Epithelial cell of esophagus (primary cell): Measurements from ENCODE around the gene SHQ1.

ENCODE experiments used
- DNase-seq: peaks from one replicate; pipeline ENCODE4 v3.0.0; 2010; ENCODE audit warnings: low read depth
- H3K4me3 ChIP-seq: 2 replicates; pipeline ENCODE4 v1.5.1; 2011; ENCODE audit warnings: mild to moderate bottlenecking, low read length, control low read depth
- TF ChIP-seq, protein P1 (sequence below): IDR thresholded peaks from 2 replicates; pipeline ENCODE4 v1.5.1; 2011; ENCODE audit warnings: low read depth, mild to moderate bottlenecking, low read length, control low read depth, inconsistent platforms; ENCODE audit not compliant: insufficient read depth; ENCODE audit errors: missing control alignments

The SHQ1 gene

DNA sequence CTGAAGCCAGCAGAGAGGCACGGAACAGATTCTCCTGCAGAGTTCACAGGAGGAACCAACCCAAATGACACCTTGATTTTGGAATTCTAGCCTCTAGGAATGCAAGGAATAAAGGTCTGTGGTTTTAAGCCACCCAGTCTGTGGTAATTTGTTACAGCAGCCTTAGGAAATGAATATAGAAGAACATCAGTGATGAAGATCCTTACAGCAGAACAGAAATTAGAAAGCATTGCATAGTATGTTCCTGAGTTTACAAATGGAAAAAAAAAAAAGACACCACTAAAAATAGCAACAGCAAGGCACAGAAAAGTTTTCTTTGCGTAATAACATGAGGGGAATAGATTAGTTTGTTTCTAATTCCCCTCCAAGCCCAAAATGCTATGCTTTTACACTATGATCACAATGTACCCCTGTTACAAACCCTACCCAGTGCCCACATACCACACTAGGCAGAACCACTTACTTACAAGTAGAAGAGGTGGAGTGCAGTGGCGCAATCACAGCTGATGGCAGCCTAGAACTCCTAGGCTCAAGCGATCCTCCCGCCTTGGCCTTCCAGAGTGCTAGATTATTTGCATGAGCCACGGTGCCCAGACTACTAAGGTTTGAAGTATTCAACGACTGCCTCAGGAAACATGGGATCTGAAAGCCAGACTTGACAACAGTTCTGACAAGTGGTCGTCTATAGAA lies 84.3 kb downstream of the SHQ1 start:
- H3K4me3 ChIP-seq, result no peak overlapping the region
- no peak for DNase-seq
- TF ChIP-seq, protein P1, sequence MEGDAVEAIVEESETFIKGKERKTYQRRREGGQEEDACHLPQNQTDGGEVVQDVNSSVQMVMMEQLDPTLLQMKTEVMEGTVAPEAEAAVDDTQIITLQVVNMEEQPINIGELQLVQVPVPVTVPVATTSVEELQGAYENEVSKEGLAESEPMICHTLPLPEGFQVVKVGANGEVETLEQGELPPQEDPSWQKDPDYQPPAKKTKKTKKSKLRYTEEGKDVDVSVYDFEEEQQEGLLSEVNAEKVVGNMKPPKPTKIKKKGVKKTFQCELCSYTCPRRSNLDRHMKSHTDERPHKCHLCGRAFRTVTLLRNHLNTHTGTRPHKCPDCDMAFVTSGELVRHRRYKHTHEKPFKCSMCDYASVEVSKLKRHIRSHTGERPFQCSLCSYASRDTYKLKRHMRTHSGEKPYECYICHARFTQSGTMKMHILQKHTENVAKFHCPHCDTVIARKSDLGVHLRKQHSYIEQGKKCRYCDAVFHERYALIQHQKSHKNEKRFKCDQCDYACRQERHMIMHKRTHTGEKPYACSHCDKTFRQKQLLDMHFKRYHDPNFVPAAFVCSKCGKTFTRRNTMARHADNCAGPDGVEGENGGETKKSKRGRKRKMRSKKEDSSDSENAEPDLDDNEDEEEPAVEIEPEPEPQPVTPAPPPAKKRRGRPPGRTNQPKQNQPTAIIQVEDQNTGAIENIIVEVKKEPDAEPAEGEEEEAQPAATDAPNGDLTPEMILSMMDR, result no peak

DNA sequence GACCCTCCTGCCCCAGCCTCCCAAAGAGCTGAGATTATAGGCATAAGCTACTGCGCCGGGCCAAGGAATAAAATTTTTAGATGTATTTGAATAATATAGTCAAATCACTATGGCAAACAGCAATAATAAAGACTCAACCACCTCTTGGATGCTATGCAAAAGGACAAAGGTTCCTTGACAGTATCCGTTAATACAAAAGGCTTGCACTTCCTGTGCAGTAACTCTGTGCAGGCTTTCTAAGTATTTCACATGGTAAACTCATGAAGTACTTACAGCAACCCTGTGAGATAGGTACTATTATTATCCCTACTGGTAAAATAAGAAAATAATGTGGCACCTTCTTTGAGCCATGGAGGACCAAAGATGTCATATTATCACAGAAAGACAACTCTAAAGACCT lies 86.8 kb downstream of the SHQ1 start:
- TF ChIP-seq, protein P1, result no peak
- no peak overlapping the region for H3K4me3 ChIP-seq
- no peak for DNase-seq

DNA sequence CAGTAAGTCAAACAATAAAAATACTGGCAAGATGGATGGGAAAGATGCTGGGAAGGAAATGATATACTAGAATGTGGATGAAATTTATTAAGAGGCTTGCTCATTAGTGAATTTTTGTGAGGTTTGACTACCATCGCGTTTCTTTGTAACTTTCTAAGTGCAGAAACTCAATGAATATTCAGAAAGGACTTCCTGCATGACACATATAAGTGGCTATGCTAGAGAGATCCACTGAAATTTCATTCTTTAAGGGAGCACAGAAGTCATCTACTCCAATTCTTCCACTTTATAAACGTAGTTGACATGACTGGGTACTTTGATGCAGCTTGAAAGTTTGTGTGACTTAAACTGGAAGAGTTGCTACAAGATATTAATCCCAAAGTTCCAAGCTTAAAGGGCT lies 88.0 kb downstream of the SHQ1 start:
- TF ChIP-seq, protein P1, result no peak
- DNase-seq, result no peak

DNA sequence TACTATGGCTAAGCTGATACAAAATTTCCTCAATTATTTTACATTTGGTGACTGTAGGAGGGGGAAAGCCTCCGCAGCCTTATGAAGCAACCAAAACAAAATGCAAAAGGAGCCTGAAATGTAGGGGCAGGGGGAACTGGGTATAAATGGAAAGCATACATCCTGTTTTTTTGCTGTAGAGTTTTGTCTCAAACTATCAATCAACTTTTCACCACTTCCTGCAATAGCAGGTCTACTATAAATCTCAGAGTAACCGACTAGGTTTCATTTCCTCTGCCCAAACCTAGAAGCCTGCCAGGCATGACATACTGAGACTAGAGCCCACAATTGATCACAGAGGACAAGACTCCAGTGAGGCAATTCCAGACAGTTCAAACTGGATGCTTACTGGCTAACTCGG lies 91.3 kb downstream of the SHQ1 start:
- TF ChIP-seq, protein P1, result no peak
- DNase-seq, result no peak
- no peak overlapping the region for H3K4me3 ChIP-seq

More for the DNA sequence above, 88.0 kb downstream of the SHQ1 start:
- no peak overlapping the region for H3K4me3 ChIP-seq

DNA sequence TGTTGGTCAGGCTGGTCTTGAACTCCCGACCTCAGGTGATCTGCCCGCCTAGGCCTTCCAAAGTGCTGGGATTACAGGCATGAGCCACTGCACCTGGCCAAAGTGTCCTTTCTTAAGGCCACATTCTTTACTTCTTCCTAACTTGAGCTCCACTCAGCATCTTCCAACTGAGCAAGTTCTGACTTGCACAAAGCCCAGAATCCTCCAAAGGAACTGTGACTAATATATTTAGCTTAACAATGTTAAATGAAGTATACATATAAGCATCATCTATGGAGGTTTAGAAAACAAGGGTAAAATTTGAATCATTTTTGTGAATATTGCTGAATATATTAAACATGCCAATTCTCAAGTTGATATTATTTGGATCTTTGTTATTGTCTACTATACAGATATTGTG lies 93.7 kb downstream of the SHQ1 start:
- TF ChIP-seq, protein P1, result no peak
- H3K4me3 ChIP-seq, result no peak overlapping the region
- DNase-seq, result peak; percentile 92

DNA sequence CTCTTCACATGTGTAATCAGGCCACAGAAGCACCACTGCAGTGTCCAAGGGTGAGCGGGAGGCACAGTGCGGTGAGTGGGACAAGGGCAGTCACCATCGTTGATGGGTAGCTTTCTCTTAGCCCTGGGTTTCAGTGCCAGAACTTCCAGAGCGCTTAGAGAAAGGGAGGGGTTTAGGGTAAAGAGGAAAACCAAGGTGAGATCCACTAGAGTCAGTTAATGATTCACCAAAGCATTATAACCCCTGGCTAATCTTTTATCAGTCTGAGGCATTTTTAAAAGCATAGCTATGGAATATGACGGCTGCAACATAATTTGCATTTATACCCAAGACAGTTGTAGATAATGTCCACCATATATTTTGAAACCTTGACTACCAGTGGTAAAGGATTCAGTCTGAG lies 94.8 kb downstream of the SHQ1 start:
- TF ChIP-seq, protein P1, result no peak
- no peak for DNase-seq
- no peak overlapping the region for H3K4me3 ChIP-seq

DNA sequence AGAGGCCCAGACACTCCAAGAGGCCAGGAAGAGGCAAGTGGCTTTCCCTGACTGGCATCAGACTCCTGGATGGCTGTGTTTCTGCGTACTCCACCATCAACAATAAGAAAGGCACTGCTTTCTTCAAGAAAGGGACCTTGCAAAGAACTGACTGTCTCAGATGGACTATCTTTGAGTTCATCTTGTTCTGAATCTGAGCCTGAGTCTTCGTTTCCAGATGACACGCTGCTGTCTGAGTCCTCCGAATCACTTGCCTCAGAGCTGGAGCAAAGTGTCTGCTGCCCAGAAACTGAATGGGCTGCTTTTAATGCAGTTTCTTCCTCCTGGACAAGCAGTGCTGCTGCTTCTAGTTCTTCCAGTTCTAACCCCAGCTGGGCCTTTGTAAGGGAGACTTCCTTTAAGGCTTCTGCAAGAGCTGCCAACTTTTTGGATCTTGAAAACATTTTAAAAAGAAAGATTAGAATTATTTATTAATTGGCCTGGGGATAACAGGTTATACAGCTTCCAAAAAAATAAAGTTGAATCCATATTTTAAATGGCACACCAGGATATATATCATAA lies 97.8 kb downstream of the SHQ1 start:
- no peak overlapping the region for H3K4me3 ChIP-seq
- DNase-seq, result no peak
- TF ChIP-seq, protein P1, result no peak
